ENCODE measurements around the gene ALDH1A2. TPM values are rescaled to one million over a fixed set of nuclear protein-coding genes. Genes with fewer than 3 reads are reported as not detected.
"Not testable (repeated sequence)": the region's sequence is repeated elsewhere in the genome, so short reads cannot be mapped to it uniquely, and the experiment has no call there.

ALDH1A2 gene
- total RNA-seq (2014; rRNA removed; shearing (Covaris generic)), result not detected in 2 replicates
- 0.03 TPM in 1 of 2 replicates, not detected in the other for polyA plus RNA-seq (2015; cell fraction: cytosol; rRNA removed)
- not detected in 2 replicates for polyA plus RNA-seq (2015; cell fraction: nucleus; rRNA removed)

GRCh38 chr15:58065445-58066041 lies at the start of gene ALDH1A2:
TSS of gene ALDH1A2 (minus strand) at chr15:58065711. CDS start at chr15:58065650, 61 bp downstream.
- no peak for DNase-seq (ENCODE audit: low read depth)

DNA sequence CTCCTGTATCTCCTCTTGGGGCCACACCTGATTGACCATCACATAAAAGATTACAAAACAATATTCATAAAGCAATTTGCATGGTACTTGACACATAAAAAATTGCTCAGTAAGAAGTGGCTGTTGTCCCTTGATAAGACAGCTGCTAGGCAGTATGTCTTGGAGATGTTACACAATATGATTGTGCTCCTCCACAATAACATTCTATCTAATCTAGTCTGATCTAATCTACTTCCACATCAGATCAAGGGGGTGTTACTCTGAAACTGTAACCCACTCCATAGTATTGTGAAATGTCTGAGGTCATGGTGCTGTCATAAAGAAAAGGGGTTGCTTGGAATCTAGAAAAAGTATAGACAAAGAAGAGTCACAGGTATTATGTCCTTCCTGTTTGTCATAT lies 49.3 kb upstream of the ALDH1A2 start:
- DNase-seq (ENCODE audit: low read depth), result no peak

DNA sequence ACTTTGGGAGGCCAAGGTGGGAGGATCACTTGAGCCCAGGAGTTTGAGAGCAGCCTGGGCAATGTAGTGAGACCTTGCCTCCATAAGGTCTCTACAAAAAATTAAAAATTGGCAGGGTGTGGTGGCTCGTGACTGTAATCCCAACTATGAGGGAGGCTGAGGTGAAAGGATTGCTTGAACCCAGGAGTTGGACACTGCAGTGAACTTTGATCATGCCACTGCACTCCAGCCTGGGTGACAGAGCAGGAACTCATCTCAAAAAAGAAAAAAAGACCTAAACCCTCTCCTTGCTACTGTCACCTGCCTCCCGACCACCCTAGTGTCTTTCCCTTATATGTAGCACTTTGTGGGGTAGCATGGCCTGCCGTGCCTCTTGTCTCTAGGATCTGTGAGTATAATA lies 48.9 kb upstream of the ALDH1A2 start:
- DNase-seq (ENCODE audit: low read depth), result no peak

- DNase-seq (ENCODE audit: low read depth), result not testable (repeated sequence)
Observed at GRCh38 chr15:58113358-58113757, 47.8 kb upstream of the ALDH1A2 start.

DNA sequence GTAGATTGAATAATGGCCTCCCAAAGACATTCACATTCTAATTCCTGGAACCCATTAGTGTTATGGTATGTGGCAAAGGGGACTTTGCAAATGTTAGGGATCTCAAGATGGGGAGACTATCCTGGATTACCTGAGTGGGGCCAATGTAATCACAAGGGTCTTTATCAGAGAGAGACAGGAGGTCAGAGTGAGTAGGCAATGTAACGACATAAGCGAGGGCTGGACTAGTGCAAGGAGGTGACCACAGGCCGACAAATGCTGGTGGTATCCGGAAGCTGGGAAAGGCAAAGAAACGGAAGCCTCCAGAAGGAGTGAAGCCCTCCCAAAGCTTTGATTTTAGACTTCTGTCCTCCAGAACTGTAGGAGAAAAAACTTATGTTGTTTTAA lies 46.2 kb upstream of the ALDH1A2 start:
- no peak for DNase-seq (ENCODE audit: low read depth)

- no peak for DNase-seq (ENCODE audit: low read depth)
Observed at GRCh38 chr15:58110999-58111717, 45.6 kb upstream of the ALDH1A2 start.

GRCh38 chr15:58109419-58109818 lies 43.9 kb upstream of the ALDH1A2 start:
- DNase-seq (ENCODE audit: low read depth), result no peak

DNA sequence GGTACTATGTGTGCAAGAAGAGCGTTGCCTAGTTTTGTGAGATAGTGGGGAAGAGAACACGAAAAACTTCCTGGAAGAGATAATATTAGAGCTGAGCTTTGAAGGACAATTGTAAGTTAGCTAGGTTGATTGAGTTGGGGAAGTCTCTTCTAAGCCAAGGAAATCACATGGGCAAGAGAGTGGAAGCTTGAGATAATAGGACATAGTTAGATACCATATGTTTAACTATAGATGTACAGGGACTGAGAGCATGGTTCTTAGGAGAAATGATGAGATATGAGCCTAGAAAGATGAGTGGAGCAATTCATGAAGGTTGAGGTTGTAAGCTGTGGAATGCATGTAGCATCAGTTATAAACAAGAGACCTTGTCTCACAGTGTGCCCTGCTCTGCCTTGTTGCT lies 42.6 kb upstream of the ALDH1A2 start:
- no peak for DNase-seq (ENCODE audit: low read depth)

DNA sequence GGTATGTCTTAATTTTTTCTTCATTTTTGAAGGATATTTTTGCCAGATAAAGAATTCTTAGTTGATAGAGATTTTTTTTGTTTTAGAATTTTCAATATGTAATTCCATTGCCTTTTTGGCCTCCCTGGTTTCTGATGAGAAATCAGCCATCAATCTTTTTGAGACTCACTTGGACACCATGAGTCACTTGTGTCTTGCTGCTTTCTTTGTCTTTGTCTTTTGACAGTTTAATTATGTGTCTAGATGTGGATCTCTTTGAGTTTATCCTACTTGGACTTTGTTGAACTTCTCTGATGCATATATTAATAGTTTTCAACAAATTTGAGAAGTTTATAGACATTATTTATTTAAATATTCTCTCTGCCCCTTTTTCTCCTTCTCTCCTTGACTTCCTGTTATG lies 38.0 kb upstream of the ALDH1A2 start:
- DNase-seq (ENCODE audit: low read depth), result no peak

GRCh38 chr15:58096529-58097084 lies 31.1 kb upstream of the ALDH1A2 start:
- no peak for DNase-seq (ENCODE audit: low read depth)

GRCh38 chr15:58095415-58095814 lies 29.9 kb upstream of the ALDH1A2 start:
- no peak for DNase-seq (ENCODE audit: low read depth)

- DNase-seq (ENCODE audit: low read depth), result no peak
Observed at GRCh38 chr15:58087871-58088270, 22.4 kb upstream of the ALDH1A2 start.

DNA sequence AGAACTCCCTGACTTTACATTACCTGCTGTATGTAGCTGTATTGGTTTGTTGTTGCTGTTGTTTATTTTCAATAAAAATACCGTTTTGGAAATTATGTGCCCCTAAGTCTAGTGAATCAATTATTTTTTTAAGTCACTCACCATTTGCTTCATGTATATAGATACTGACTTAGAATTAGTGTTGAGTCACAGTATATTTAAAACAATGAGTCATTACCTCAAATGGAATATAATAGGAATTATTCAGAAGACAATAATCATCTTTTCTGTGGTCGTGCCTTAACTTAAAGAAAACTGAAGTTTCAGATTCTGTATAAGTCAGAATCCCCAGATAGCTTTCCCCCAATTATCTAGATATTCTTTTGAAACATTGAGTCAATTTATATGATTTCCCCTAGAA lies 21.0 kb upstream of the ALDH1A2 start:
- peak; percentile 42 for DNase-seq (ENCODE audit: low read depth)

DNA sequence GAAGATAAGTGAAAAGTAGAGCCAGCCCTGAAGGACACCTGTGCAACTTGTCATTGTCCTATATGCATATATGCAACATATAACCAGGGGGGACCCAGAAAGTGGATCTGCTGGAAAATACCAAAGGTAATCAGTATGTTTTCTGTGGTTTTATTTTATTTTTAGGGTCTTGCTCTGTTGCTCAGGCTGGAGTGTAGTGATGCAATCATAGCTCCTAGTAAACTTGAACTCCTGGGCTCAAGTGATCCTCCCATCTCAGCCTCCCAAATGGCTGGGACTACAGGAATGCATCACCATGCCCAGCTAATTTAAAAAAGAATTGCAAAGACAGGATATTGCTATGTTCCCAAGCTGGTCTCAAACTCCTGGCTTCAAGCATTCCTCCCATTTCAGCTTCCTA lies 18.0 kb upstream of the ALDH1A2 start:
- DNase-seq (ENCODE audit: low read depth), result no peak

GRCh38 chr15:58081891-58082290 lies 16.4 kb upstream of the ALDH1A2 start:
- no peak for DNase-seq (ENCODE audit: low read depth)

DNA sequence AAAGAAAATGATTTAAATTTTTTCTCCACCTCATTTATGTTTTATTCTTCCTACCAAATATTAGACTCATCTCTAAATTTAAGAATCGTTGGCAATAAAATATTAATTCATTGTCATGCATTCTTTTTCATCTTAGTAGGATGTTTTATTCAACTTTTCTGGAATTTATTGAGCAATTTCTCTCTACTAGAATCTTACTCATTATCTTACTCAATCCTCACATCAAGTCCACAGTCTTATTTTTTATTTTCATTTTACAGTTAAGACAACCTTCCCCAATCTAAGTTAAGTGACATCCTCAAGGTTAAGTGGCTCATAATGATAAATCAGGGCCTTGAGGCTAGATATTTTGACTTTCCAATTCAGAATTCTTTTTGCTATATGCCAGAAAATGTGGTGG lies 15.9 kb upstream of the ALDH1A2 start:
- no peak for DNase-seq (ENCODE audit: low read depth)

DNA sequence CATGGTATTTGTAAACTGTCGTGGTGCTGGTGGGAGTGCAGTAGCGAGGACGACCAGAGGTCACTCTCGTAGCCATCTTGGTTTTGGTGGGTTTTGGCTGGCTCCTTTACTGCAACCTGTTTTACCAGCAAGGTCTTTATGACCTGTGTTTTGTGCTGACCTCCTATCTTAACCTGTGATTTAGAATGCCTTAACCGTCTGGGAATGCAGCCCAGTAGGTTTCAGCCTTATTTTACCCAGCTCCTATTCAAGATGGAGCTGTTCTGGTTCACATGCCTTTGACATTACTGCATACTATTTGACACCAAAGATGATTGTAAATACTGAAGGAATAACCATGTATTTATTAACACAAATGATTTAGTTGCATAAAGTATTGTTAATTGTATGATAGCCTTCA lies 15.4 kb upstream of the ALDH1A2 start:
- not testable (repeated sequence) for DNase-seq (ENCODE audit: low read depth)

DNA sequence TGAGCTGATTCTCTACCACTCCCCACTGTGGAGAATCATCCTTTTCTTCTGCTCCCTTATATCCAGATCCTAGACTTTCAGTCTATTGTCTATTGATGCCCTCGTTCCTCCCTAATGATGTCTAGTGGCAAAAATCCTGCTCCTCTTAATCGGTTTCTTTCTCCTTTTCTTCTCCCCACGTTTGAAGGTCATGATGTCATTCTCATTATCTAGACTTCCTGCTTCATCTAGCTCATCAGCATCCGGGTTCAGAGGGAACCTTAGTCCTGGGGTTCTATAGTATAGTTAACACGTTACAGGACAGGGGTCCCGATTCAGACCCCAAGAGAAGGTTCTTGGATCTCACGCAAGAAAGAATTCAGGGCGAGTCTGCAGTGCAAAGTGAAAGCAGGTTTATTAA lies 14.9 kb upstream of the ALDH1A2 start:
- no peak for DNase-seq (ENCODE audit: low read depth)

- no peak for DNase-seq (ENCODE audit: low read depth)
Observed at GRCh38 chr15:58078591-58078990, 13.1 kb upstream of the ALDH1A2 start.

DNA sequence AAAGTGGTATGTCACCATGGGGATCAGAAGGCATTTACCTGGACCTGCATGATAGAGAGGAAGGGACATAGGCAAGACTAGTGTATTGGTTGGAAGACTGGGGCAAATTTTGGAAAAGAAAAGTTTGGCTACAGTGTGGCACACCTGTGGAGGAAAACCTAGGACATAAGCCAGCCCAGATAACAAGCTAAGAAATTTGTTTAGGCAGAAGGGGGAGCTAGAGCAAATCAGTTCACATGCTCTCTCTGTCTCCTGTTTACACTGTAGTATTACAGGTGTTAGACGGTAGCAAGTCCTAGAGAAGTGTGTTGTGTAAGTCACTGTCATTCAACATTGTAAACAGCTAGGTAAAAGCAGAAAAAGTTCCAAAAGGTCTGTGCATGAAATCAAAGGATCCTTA lies 11.9 kb upstream of the ALDH1A2 start:
- no peak for DNase-seq (ENCODE audit: low read depth)

GRCh38 chr15:58074452-58074851 lies 8.9 kb upstream of the ALDH1A2 start:
- no peak for DNase-seq (ENCODE audit: low read depth)

GRCh38 chr15:58070801-58071418 lies 5.4 kb upstream of the ALDH1A2 start:
- DNase-seq (ENCODE audit: low read depth), result peak; percentile 46
